HG03571 (cell line): Measurements from ENCODE around the gene ACTRT2.

Experiments used
- ATAC-seq: cut with Tn5 transposase; IDR thresholded peaks from one replicate; pipeline ENCODE4 v1.9.1; 2021; ENCODE audit not compliant: unreplicated experiment

The ACTRT2 gene

GRCh38 chr1:3030663-3031381, 9.6 kb downstream of the ACTRT2 start:
- no peak for ATAC-seq

- no peak for ATAC-seq
Measured at GRCh38 chr1:3031401-3032221, 10.3 kb downstream of the ACTRT2 start.

- no peak for ATAC-seq
Measured at GRCh38 chr1:3032371-3033039, 11.2 kb downstream of the ACTRT2 start.

- ATAC-seq: no peak
Measured at GRCh38 chr1:3033040-3033789, 11.9 kb downstream of the ACTRT2 start.

GRCh38 chr1:3033790-3034090, 12.5 kb downstream of the ACTRT2 start:
- ATAC-seq: no peak

- no peak for ATAC-seq
Measured at GRCh38 chr1:3034162-3034561, 12.9 kb downstream of the ACTRT2 start.

- no peak for ATAC-seq
Measured at GRCh38 chr1:3034728-3035562, 13.7 kb downstream of the ACTRT2 start.

GRCh38 chr1:3035563-3036446, 14.5 kb downstream of the ACTRT2 start:
- ATAC-seq: no peak

- ATAC-seq: no peak
Measured at GRCh38 chr1:3036447-3037280, 15.4 kb downstream of the ACTRT2 start.

GRCh38 chr1:3037281-3038040, 16.2 kb downstream of the ACTRT2 start:
- ATAC-seq: no peak

GRCh38 chr1:3038113-3038551, 16.9 kb downstream of the ACTRT2 start:
- ATAC-seq: no peak

- ATAC-seq: no peak
Measured at GRCh38 chr1:3038571-3039181, 17.4 kb downstream of the ACTRT2 start.

GRCh38 chr1:3040004-3040403, 18.7 kb downstream of the ACTRT2 start:
- ATAC-seq: no peak

GRCh38 chr1:3042481-3042880, 21.2 kb downstream of the ACTRT2 start:
- no peak for ATAC-seq

GRCh38 chr1:3049164-3049563, 27.9 kb downstream of the ACTRT2 start:
- no peak for ATAC-seq

GRCh38 chr1:3049905-3050304, 28.6 kb downstream of the ACTRT2 start:
- ATAC-seq: no peak

- no peak for ATAC-seq
Measured at GRCh38 chr1:3050603-3051002, 29.3 kb downstream of the ACTRT2 start.
